Measurements from ENCODE around the gene DCLK3.
A peak's percentile ranks its signal among the peaks of the same experiment; 100 is the strongest.

DCLK3 gene

DNA sequence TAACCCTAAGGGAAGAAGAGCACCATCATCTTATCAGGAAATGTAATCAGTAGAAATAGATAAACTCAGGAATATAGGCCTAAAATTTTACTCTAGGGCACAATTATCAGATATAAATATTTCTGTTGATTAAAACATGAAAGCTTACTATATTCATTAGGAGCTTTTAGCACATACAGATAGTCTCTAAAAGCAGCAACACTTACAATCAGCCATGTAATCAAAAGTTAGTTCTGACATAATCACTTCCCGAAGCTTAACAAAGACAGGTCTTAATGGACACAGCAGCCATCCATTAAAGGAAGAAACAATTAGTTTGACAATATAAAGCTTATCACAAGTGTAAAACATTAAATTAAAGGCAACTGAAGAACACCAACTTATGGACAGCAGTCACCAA, 30.6 kb downstream of the DCLK3 start:
- TF ChIP-seq, protein P1, sequence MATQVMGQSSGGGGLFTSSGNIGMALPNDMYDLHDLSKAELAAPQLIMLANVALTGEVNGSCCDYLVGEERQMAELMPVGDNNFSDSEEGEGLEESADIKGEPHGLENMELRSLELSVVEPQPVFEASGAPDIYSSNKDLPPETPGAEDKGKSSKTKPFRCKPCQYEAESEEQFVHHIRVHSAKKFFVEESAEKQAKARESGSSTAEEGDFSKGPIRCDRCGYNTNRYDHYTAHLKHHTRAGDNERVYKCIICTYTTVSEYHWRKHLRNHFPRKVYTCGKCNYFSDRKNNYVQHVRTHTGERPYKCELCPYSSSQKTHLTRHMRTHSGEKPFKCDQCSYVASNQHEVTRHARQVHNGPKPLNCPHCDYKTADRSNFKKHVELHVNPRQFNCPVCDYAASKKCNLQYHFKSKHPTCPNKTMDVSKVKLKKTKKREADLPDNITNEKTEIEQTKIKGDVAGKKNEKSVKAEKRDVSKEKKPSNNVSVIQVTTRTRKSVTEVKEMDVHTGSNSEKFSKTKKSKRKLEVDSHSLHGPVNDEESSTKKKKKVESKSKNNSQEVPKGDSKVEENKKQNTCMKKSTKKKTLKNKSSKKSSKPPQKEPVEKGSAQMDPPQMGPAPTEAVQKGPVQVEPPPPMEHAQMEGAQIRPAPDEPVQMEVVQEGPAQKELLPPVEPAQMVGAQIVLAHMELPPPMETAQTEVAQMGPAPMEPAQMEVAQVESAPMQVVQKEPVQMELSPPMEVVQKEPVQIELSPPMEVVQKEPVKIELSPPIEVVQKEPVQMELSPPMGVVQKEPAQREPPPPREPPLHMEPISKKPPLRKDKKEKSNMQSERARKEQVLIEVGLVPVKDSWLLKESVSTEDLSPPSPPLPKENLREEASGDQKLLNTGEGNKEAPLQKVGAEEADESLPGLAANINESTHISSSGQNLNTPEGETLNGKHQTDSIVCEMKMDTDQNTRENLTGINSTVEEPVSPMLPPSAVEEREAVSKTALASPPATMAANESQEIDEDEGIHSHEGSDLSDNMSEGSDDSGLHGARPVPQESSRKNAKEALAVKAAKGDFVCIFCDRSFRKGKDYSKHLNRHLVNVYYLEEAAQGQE (IDR thresholded peaks at IDR 0.05; ENCODE audit: low read depth), result no peak
- no peak for TF ChIP-seq TEAD4 (IDR thresholded peaks at IDR 0.05)
- no peak for TF ChIP-seq FOXM1 (IDR thresholded peaks at IDR 0.05; ENCODE audit: borderline replicate concordance, low read depth)
- TF ChIP-seq EP300 (IDR thresholded peaks at IDR 0.05; ENCODE audit: borderline replicate concordance), result no peak
- TF ChIP-seq CEBPB (IDR thresholded peaks at IDR 0.05), result no peak
- no peak for TF ChIP-seq TCF12 (IDR thresholded peaks at IDR 0.05; ENCODE audit: low read depth)
- TF ChIP-seq CREB1 (IDR thresholded peaks at IDR 0.05; ENCODE audit: low read depth), result no peak
- TF ChIP-seq EGR1 (IDR thresholded peaks at IDR 0.05), result no peak

DNA sequence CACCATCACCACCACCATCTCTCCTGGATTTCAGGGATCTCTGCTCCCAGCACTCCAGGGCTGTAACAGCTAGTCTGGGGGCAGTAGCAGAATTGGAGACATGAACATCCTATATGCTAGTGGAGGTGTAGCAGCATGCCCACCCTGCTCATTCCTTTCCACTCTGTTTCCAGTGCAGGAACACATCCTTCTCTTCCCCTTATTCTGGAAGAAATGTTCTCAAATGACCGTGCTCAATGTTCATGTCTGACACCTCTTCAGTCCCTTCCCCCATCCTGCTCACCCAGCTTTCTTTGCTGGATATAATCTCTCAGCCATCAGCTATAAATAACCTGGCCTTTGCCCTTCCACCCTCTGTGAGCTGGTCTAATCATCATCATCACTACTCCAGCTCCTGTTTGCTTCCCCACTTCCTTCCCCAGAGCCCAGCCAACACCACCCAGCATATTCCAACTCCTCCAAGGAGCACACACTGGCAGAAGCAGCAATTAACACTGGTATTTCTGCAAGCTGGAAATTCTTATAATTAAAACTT, 31.1 kb downstream of the DCLK3 start:
- TF ChIP-seq ZBTB7A (IDR thresholded peaks at IDR 0.05; ENCODE audit: low read depth) (no peak), CREB1 (IDR thresholded peaks at IDR 0.05; ENCODE audit: low read depth) (no peak), RAD21 (IDR thresholded peaks at IDR 0.05; ENCODE audit: low read depth) (no peak), TAF1 (IDR thresholded peaks at IDR 0.05; ENCODE audit: low read depth) (no peak), NFIC (IDR thresholded peaks at IDR 0.05) (no peak), TEAD4 (IDR thresholded peaks at IDR 0.05) (no peak), EP300 (IDR thresholded peaks at IDR 0.05; ENCODE audit: borderline replicate concordance) (no peak), CEBPB (IDR thresholded peaks at IDR 0.05) (no peak), TCF12 (IDR thresholded peaks at IDR 0.05; ENCODE audit: low read depth) (no peak)
- TF ChIP-seq, protein P2, sequence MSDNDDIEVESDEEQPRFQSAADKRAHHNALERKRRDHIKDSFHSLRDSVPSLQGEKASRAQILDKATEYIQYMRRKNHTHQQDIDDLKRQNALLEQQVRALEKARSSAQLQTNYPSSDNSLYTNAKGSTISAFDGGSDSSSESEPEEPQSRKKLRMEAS (IDR thresholded peaks at IDR 0.05), result no peak
- TF ChIP-seq, protein P3, sequence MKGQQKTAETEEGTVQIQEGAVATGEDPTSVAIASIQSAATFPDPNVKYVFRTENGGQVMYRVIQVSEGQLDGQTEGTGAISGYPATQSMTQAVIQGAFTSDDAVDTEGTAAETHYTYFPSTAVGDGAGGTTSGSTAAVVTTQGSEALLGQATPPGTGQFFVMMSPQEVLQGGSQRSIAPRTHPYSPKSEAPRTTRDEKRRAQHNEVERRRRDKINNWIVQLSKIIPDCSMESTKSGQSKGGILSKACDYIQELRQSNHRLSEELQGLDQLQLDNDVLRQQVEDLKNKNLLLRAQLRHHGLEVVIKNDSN (IDR thresholded peaks at IDR 0.05), result no peak

DNA sequence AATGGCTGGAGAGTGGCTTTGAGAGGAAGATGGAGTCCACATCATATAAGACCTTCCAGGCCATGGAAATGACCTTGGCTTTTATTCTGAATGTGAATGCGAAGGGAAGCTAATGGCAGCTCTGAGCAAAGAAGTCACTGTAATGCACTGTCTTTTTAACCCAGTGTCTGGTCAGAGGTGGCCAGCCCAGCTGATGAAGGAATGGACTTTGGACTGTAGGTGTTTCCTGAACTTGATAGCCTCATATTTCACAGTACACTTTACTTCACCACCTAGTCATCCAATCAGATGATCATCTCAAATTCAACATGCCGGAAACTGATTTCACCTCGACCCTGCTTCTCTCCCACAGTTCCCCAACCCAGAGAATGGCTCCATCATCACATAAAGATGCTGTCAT, 33.4 kb downstream of the DCLK3 start:
- TF ChIP-seq FOXM1 (IDR thresholded peaks at IDR 0.05; ENCODE audit: borderline replicate concordance, low read depth) (no peak), YY1 (IDR thresholded peaks at IDR 0.05; ENCODE audit: low read depth) (no peak), CREB1 (IDR thresholded peaks at IDR 0.05; ENCODE audit: low read depth) (no peak), EGR1 (IDR thresholded peaks at IDR 0.05) (no peak), CEBPB (IDR thresholded peaks at IDR 0.05) (no peak), TAF1 (IDR thresholded peaks at IDR 0.05; ENCODE audit: low read depth) (no peak), NFIC (IDR thresholded peaks at IDR 0.05) (no peak), TEAD4 (IDR thresholded peaks at IDR 0.05) (no peak), RAD21 (IDR thresholded peaks at IDR 0.05; ENCODE audit: low read depth) (no peak), TCF12 (IDR thresholded peaks at IDR 0.05; ENCODE audit: low read depth) (no peak), EP300 (IDR thresholded peaks at IDR 0.05; ENCODE audit: borderline replicate concordance) (no peak), ZBTB7A (IDR thresholded peaks at IDR 0.05; ENCODE audit: low read depth) (no peak)
- TF ChIP-seq, protein P2 (IDR thresholded peaks at IDR 0.05), result no peak
- TF ChIP-seq, protein P3 (IDR thresholded peaks at IDR 0.05), result no peak
- TF ChIP-seq, protein P1 (IDR thresholded peaks at IDR 0.05; ENCODE audit: low read depth), result no peak

DNA sequence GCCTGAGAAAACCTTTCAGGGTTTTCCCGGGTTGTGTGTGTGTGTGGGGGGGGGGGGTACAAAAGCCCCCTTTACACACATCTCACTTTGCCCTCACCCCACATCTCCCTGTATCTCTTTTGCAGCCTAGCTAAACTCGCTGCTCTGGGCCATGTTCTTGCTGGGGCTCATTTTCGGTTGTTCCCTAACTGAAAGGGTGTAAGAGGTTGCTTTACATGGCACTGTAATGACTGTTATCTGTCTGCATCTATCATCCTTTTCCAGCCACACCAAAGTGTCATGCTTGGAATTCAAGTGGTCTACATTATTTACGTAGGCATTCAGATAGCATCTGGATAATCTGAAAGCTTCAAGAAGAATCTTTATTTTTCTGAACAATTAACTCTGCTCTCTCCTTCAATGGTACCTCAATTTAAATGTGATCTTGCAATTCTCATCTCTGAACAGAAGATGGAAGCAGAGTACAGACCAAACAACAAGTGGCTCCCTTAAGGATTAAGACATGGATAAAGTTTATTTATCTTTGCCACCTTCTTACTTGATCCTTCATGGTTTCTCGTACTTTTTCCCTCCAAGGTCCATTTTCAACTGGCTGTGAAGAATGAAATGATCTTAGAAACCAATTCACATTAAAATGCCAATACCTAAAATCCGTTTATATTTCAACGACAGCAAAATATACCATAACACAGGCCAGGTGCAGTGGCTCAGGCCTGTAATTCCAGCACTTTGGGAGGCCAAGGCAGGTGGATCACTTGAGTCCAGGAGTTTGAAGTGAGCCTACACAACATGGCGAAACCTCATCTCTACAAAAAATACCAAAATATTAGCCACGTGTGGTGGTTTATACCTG, 34.9 kb downstream of the DCLK3 start:
- TF ChIP-seq, protein P3 (IDR thresholded peaks at IDR 0.05), result no peak
- TF ChIP-seq TCF12 (IDR thresholded peaks at IDR 0.05; ENCODE audit: low read depth), result no peak
- TF ChIP-seq, protein P1 (IDR thresholded peaks at IDR 0.05; ENCODE audit: low read depth), result no peak
- peak; percentile 87 for TF ChIP-seq RAD21 (IDR thresholded peaks at IDR 0.05; ENCODE audit: low read depth)

All from Ishikawa (cell line).